ENCODE measurements around the gene FUT8.
"Not testable (repeated sequence)": the region's sequence is repeated elsewhere in the genome, so short reads cannot be mapped to it uniquely, and the experiment has no call there.

Gene FUT8

DNA sequence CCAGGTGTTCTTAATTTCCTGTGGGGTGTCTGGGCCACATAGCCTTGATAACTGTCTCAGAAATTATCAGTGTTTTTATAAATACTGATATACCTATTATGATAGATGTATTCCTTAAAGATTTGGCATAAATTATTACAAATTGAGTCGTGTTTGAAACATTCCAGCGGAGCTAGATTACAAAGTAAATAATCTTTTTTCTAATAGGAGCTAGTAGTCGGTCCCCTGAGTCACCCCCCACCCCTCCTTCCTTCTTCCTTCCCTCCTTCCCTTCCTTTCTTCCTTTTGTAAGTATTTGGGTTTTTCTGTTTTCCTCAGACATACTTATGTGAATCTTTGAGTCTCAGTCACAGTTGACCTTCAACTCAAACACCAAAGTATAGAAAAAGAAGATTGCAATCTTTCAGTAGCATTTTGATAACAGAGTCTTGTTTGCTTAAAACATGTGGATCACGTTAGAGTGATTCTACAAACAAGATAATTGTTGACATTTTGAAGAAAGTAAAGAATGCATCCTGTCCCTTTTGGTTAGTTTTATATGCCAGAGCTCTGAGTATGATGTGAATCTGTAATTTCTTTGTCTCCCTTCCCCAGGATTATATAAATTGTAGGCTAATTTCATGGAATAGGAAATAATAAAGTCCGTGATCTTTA is 264.0 kb downstream of the FUT8 start:
- Histone ChIP-seq H3K4me1 (ENCODE audit: insufficient read depth, low read length) (no peaks in the 10 kb centered on the region), H3K4me3 (ENCODE audit: low read length) (no peak overlapping the region), H3K27ac (ENCODE audit: low read depth, low read length) (no peak overlapping the region), H3K9ac (ENCODE audit: low read depth, low read length) (no peak overlapping the region), H3K36me3 (ENCODE audit: insufficient read depth, low read length) (no peaks in the 10 kb centered on the region), H3K9me3 (ENCODE audit: insufficient read depth, low read depth, low read length) (no peaks in the 10 kb centered on the region), H3K27me3 (ENCODE audit: insufficient read depth, low read length) (no peaks in the 10 kb centered on the region)
- WGBS = 94% methylated on average over 2 of the region's 5 CpGs

DNA sequence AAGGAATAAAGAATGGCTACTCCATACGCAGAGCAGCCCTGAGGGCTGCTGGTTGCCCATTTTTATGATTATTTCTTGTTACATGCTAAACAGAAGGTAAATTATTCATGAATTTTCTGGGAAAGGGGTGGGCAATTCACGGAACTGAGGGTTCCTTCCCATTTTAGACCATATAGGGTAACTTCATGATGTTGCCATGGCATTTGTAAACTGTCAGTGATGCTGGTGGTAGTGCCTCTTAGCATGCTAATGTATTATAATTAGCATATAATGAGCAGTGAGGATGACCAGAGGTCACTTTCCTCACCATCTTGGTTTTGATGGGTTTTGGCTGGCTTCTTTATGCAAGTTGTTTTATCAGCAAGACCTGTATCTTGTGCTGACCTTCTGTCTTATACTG is 273.0 kb downstream of the FUT8 start:
- Histone ChIP-seq H3K4me1 (ENCODE audit: insufficient read depth, low read length) (peaks cover 24% of the 10 kb centered on the region), H3K27me3 (ENCODE audit: insufficient read depth, low read length) (no peaks in the 10 kb centered on the region), H3K9ac (ENCODE audit: low read depth, low read length) (no peak overlapping the region), H3K4me3 (ENCODE audit: low read length) (no peak overlapping the region), H3K9me3 (ENCODE audit: insufficient read depth, low read depth, low read length) (no peaks in the 10 kb centered on the region), H3K36me3 (ENCODE audit: insufficient read depth, low read length) (no peaks in the 10 kb centered on the region), H3K27ac (ENCODE audit: low read depth, low read length) (peak overlapping the region; percentile 76; the same call in 1 of the 2 replicates)
- 93% methylated on average over 2 of the region's 2 CpGs for WGBS

DNA sequence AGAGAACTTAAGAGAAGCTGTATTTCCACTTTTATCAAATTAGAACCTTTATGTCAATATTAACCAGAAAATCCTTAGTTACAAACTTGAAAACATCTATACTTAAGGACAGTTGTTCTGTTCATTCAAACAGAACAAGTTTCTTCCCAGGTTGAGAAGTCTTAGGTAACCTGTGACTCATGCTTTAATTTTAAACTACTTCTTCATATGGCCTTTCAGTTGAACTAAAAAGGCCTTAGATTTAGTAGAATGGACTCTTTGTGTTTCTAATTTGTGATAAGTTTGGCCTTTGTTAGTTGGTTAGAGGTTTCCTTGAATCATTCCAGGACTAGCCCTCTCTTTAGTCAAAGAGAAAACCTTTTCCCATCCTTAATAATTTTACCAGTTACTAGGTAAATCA is 274.2 kb downstream of the FUT8 start:
- no peak overlapping the region; the same call in 1 of the 2 replicates for H3K9ac ChIP-seq (ENCODE audit: low read depth, low read length)

GRCh38 chr14:65689070-65689469 is 276.5 kb downstream of the FUT8 start:
- Histone ChIP-seq H3K9me3 (ENCODE audit: insufficient read depth, low read depth, low read length) (peaks cover 8% of the 10 kb centered on the region), H3K27ac (ENCODE audit: low read depth, low read length) (no peak overlapping the region), H3K9ac (ENCODE audit: low read depth, low read length) (no peak overlapping the region), H3K4me1 (ENCODE audit: insufficient read depth, low read length) (peaks cover 27% of the 10 kb centered on the region), H3K4me3 (ENCODE audit: low read length) (no peak overlapping the region), H3K27me3 (ENCODE audit: insufficient read depth, low read length) (no peaks in the 10 kb centered on the region), H3K36me3 (ENCODE audit: insufficient read depth, low read length) (no peaks in the 10 kb centered on the region)

More for the DNA sequence above, 274.2 kb downstream of the FUT8 start:
- Histone ChIP-seq H3K36me3 (ENCODE audit: insufficient read depth, low read length) (no peaks in the 10 kb centered on the region), H3K27me3 (ENCODE audit: insufficient read depth, low read length) (no peaks in the 10 kb centered on the region), H3K4me1 (ENCODE audit: insufficient read depth, low read length) (peaks cover 27% of the 10 kb centered on the region), H3K27ac (ENCODE audit: low read depth, low read length) (peak overlapping the region; percentile 76), H3K9me3 (ENCODE audit: insufficient read depth, low read depth, low read length) (no peaks in the 10 kb centered on the region), H3K4me3 (ENCODE audit: low read length) (no peak overlapping the region)

- H3K4me3 ChIP-seq (ENCODE audit: low read length); H3K4me1 ChIP-seq (ENCODE audit: insufficient read depth, low read length); H3K36me3 ChIP-seq (ENCODE audit: insufficient read depth, low read length); H3K9ac ChIP-seq (ENCODE audit: low read depth, low read length); H3K27me3 ChIP-seq (ENCODE audit: insufficient read depth, low read length); H3K27ac ChIP-seq (ENCODE audit: low read depth, low read length): not testable (repeated sequence)
- WGBS = 93% methylated on average over 11 of the region's 31 CpGs
- H3K9me3 ChIP-seq (ENCODE audit: insufficient read depth, low read depth, low read length) = peaks cover 17% of the 10 kb centered on the region
Measured at GRCh38 chr14:65692566-65692965, 280.0 kb downstream of the FUT8 start.

- no peaks in the 10 kb centered on the region; the same call in 1 of the 2 replicates for H3K4me1 ChIP-seq (ENCODE audit: insufficient read depth, low read length)
- 100% methylated on average over 1 of the region's 1 CpG for WGBS
- no peak overlapping the region for H3K27ac ChIP-seq (ENCODE audit: low read depth, low read length)
- H3K27me3 ChIP-seq (ENCODE audit: insufficient read depth, low read length) = no peaks in the 10 kb centered on the region
- peaks cover 17% of the 10 kb centered on the region for H3K9me3 ChIP-seq (ENCODE audit: insufficient read depth, low read depth, low read length)
- no peak overlapping the region for H3K9ac ChIP-seq (ENCODE audit: low read depth, low read length)
- no peak overlapping the region for H3K4me3 ChIP-seq (ENCODE audit: low read length)
- no peaks in the 10 kb centered on the region for H3K36me3 ChIP-seq (ENCODE audit: insufficient read depth, low read length)
Measured at GRCh38 chr14:65696801-65697200, 284.3 kb downstream of the FUT8 start.

- no peaks in the 10 kb centered on the region for H3K27me3 ChIP-seq (ENCODE audit: insufficient read depth, low read length)
- H3K36me3 ChIP-seq (ENCODE audit: insufficient read depth, low read length) = no peaks in the 10 kb centered on the region
- H3K27ac ChIP-seq (ENCODE audit: low read depth, low read length) = no peak overlapping the region
- no peaks in the 10 kb centered on the region for H3K9me3 ChIP-seq (ENCODE audit: insufficient read depth, low read depth, low read length)
- H3K4me3 ChIP-seq (ENCODE audit: low read length) = no peak overlapping the region
- H3K4me1 ChIP-seq (ENCODE audit: insufficient read depth, low read length) = peaks cover 13% of the 10 kb centered on the region
- 92% methylated on average over 3 of the region's 3 CpGs for WGBS
- no peak overlapping the region for H3K9ac ChIP-seq (ENCODE audit: low read depth, low read length)
Measured at GRCh38 chr14:65703521-65703920, 291.0 kb downstream of the FUT8 start.

GRCh38 chr14:65703996-65704395 is 291.5 kb downstream of the FUT8 start:
- H3K4me1 ChIP-seq (ENCODE audit: insufficient read depth, low read length) = peaks cover 13% of the 10 kb centered on the region
- no peaks in the 10 kb centered on the region for H3K27me3 ChIP-seq (ENCODE audit: insufficient read depth, low read length)
- no peak overlapping the region for H3K9ac ChIP-seq (ENCODE audit: low read depth, low read length)
- H3K9me3 ChIP-seq (ENCODE audit: insufficient read depth, low read depth, low read length) = no peaks in the 10 kb centered on the region
- no peak overlapping the region for H3K27ac ChIP-seq (ENCODE audit: low read depth, low read length)
- no peaks in the 10 kb centered on the region for H3K36me3 ChIP-seq (ENCODE audit: insufficient read depth, low read length)
- no peak overlapping the region for H3K4me3 ChIP-seq (ENCODE audit: low read length)
- WGBS = 51% methylated on average over 3 of the region's 4 CpGs

DNA sequence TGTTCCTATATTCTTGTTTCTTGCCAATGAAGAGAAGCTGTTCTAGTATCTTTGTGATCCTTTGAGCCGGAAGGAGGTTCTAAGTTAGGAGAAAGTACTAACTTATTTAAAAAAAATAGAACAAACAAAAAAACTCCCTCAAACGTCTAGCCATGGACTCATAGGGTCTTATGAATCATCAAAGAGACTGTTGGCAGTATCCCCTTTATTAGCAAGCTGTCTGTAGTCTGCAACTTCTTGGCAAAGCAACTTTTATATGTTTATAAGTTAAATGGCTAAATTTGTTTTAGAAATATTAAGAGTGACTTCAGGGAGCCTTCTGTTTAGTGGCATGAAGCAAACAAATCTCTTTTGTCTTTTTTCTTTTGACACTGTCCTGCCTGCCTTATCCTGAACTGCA is 291.9 kb downstream of the FUT8 start:
- 50% methylated on average over 1 of the region's 2 CpGs for WGBS

DNA sequence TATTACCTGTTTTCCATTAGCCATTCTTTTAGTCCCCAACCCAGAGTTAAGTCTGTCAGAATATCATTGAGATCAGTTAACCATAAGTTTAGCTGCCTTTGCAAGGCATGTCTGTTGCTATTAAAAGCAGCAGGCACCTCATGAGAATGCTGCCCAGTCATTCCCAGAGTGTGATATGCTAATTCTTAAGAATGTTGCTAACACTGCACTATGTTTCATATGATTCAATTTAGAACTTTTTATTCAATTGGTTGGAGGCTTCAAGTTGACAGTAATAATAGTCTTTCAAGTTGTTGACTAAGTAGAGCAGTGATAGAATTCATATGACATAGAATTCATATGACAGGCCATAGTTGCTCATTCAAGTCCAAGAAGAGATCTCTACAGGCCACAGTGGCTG is 292.3 kb downstream of the FUT8 start:
- Histone ChIP-seq H3K9me3 (ENCODE audit: insufficient read depth, low read depth, low read length) (no peaks in the 10 kb centered on the region), H3K27ac (ENCODE audit: low read depth, low read length) (no peak overlapping the region), H3K9ac (ENCODE audit: low read depth, low read length) (no peak overlapping the region)

More for the DNA sequence above, 291.9 kb downstream of the FUT8 start:
- no peak overlapping the region for H3K4me3 ChIP-seq (ENCODE audit: low read length)
- H3K9me3 ChIP-seq (ENCODE audit: insufficient read depth, low read depth, low read length) = no peaks in the 10 kb centered on the region
- H3K27ac ChIP-seq (ENCODE audit: low read depth, low read length) = no peak overlapping the region
- no peak overlapping the region for H3K9ac ChIP-seq (ENCODE audit: low read depth, low read length)
- no peaks in the 10 kb centered on the region for H3K27me3 ChIP-seq (ENCODE audit: insufficient read depth, low read length)
- H3K36me3 ChIP-seq (ENCODE audit: insufficient read depth, low read length) = no peaks in the 10 kb centered on the region
- H3K4me1 ChIP-seq (ENCODE audit: insufficient read depth, low read length) = peaks cover 13% of the 10 kb centered on the region

GRCh38 chr14:65709576-65709975 is 297.0 kb downstream of the FUT8 start:
- 92% methylated on average over 6 of the region's 6 CpGs for WGBS
- Histone ChIP-seq H3K36me3 (ENCODE audit: insufficient read depth, low read length) (no peaks in the 10 kb centered on the region), H3K4me3 (ENCODE audit: low read length) (no peak overlapping the region), H3K9me3 (ENCODE audit: insufficient read depth, low read depth, low read length) (peaks cover 6% of the 10 kb centered on the region; the same call in 1 of the 2 replicates), H3K4me1 (ENCODE audit: insufficient read depth, low read length) (peaks cover 2% of the 10 kb centered on the region), H3K9ac (ENCODE audit: low read depth, low read length) (no peak overlapping the region), H3K27ac (ENCODE audit: low read depth, low read length) (no peak overlapping the region), H3K27me3 (ENCODE audit: insufficient read depth, low read length) (no peaks in the 10 kb centered on the region)

More for the DNA sequence above, 292.3 kb downstream of the FUT8 start:
- Histone ChIP-seq H3K27me3 (ENCODE audit: insufficient read depth, low read length) (no peaks in the 10 kb centered on the region), H3K36me3 (ENCODE audit: insufficient read depth, low read length) (no peaks in the 10 kb centered on the region), H3K4me3 (ENCODE audit: low read length) (no peak overlapping the region), H3K4me1 (ENCODE audit: insufficient read depth, low read length) (peaks cover 13% of the 10 kb centered on the region)

GRCh38 chr14:65716813-65717212 is 304.3 kb downstream of the FUT8 start:
- H3K4me3 ChIP-seq (ENCODE audit: low read length); H3K27me3 ChIP-seq (ENCODE audit: insufficient read depth, low read length): not testable (repeated sequence)

More at GRCh38 chr14:65716813-65717212, 304.3 kb downstream of the FUT8 start:
- not testable (repeated sequence) for H3K4me1 ChIP-seq (ENCODE audit: insufficient read depth, low read length); H3K36me3 ChIP-seq (ENCODE audit: insufficient read depth, low read length); H3K9ac ChIP-seq (ENCODE audit: low read depth, low read length); H3K27ac ChIP-seq (ENCODE audit: low read depth, low read length)
- 96% methylated on average over 35 of the region's 35 CpGs for WGBS
- H3K9me3 ChIP-seq (ENCODE audit: insufficient read depth, low read depth, low read length) = peaks cover 41% of the 10 kb centered on the region

All from HUES64 (cell line).